SKM-1 treated with dmso at 0.1 percent for 144 hours (cell line): ENCODE measurements around the gene CKS2.
"Not testable (repeated sequence)": the region's sequence is repeated elsewhere in the genome, so short reads cannot be mapped to it uniquely, and the experiment has no call there.

Experiments used
- DNase-seq: peaks from one replicate; lab custom pipeline; 2025; ENCODE audit not compliant: unreplicated experiment; lab: John Stamatoyannopoulos, UW

Gene CKS2

GRCh38 chr9:89310475-89311345 is at the start of gene CKS2:
Gene CKS2 (plus strand): TSS chr9:89311195. CDS start chr9:89311293, 98 bp downstream.
- peak; percentile 94 for DNase-seq

- no peak for DNase-seq
Measured at GRCh38 chr9:89273528-89274279, 37.3 kb upstream of the CKS2 start.

- DNase-seq = no peak
Measured at GRCh38 chr9:89274838-89275237, 36.2 kb upstream of the CKS2 start.

GRCh38 chr9:89276040-89276439 is 35.0 kb upstream of the CKS2 start:
- DNase-seq = not testable (repeated sequence)

- no peak for DNase-seq
Measured at GRCh38 chr9:89277043-89277442, 34.0 kb upstream of the CKS2 start.

- no peak for DNase-seq
Measured at GRCh38 chr9:89277454-89277853, 33.5 kb upstream of the CKS2 start.

- DNase-seq = no peak
Measured at GRCh38 chr9:89278551-89278950, 32.4 kb upstream of the CKS2 start.

GRCh38 chr9:89278997-89279739 is 31.8 kb upstream of the CKS2 start:
- peak; percentile 15 for DNase-seq

GRCh38 chr9:89281106-89281505 is 29.9 kb upstream of the CKS2 start:
- no peak for DNase-seq

GRCh38 chr9:89282248-89282968 is 28.6 kb upstream of the CKS2 start:
- DNase-seq = not testable (repeated sequence)

- no peak for DNase-seq
Measured at GRCh38 chr9:89284076-89284475, 26.9 kb upstream of the CKS2 start.

GRCh38 chr9:89291741-89292140 is 19.3 kb upstream of the CKS2 start:
- DNase-seq = no peak

- no peak for DNase-seq
Measured at GRCh38 chr9:89293014-89293413, 18.0 kb upstream of the CKS2 start.

GRCh38 chr9:89295400-89295799 is 15.6 kb upstream of the CKS2 start:
- DNase-seq = no peak

GRCh38 chr9:89301996-89302395 is 9.0 kb upstream of the CKS2 start:
- not testable (repeated sequence) for DNase-seq

GRCh38 chr9:89304020-89304833 is 6.8 kb upstream of the CKS2 start:
- DNase-seq = peak; percentile 73

- peak; percentile 73 for DNase-seq
Measured at GRCh38 chr9:89304834-89305188, 6.2 kb upstream of the CKS2 start.

GRCh38 chr9:89305868-89306267 is 5.1 kb upstream of the CKS2 start:
- DNase-seq = no peak

GRCh38 chr9:89309166-89309565 is 1.8 kb upstream of the CKS2 start:
- DNase-seq = no peak
